Lower lobe of right lung (tissue), 2 donors: Measurements from ENCODE around the gene IPO9. TPM values are rescaled to one million over a fixed set of nuclear protein-coding genes. Genes with fewer than 3 reads are reported as not detected.
A peak's percentile ranks its signal among the peaks of the same experiment; 100 is the strongest.
"Not testable (repeated sequence)": the region's sequence is repeated elsewhere in the genome, so short reads cannot be mapped to it uniquely, and the experiment has no call there.

ENCODE experiments used
- ATAC-seq, 2 donors: fragments of 200-7000 bp; cut with Tn5 transposase; one replicate each; pipeline ENCODE4 v1.9.1; 2020 to 2022; ENCODE audit warnings: mild to moderate bottlenecking in 2 of 2, moderate library complexity in 2 of 2
- DNase-seq: peaks from one replicate; pipeline ENCODE4 v3.0.0-alpha.2; 2020
- H3K27ac ChIP-seq: fragments of 200-600 bp; one replicate; pipeline ENCODE4 v1.8.0; 2022
- H3K27me3 ChIP-seq: fragments of 200-600 bp; one replicate; pipeline ENCODE4 v1.8.0; 2022; ENCODE audit warnings: low read depth
- H3K36me3 ChIP-seq: fragments of 200-600 bp; one replicate; pipeline ENCODE4 v1.8.0; 2022; ENCODE audit warnings: mild to moderate bottlenecking
- H3K4me1 ChIP-seq: fragments of 200-600 bp; one replicate; pipeline ENCODE4 v1.8.0; 2022
- H3K4me3 ChIP-seq: fragments of 200-600 bp; one replicate; pipeline ENCODE4 v1.8.0; 2022; ENCODE audit warnings: mild to moderate bottlenecking
- H3K9me3 ChIP-seq: fragments of 200-600 bp; one replicate; pipeline ENCODE4 v1.8.0; 2022
- intact Hi-C: fragments of 100-400 bp; cut with DNase I; formaldehyde crosslinking; loops from one replicate; pipeline ENCODE4 v1.11.0; 2022
- total RNA-seq: library from RNA; stranded (reverse); fragmentation: NEBNext Ultra II Directional; extraction: Animal tissue kit (Norgen Biotek cat#: 25700); gene quantifications from one replicate; pipeline ENCODE4 v1.2.1, GENCODE V29; 2021
- TF ChIP-seq, protein P1 (sequence below): fragments of 200-600 bp; IDR thresholded peaks from one replicate; pipeline ENCODE4 v1.8.0; 2022; ENCODE audit warnings: antibody characterized with exemption, mild to moderate bottlenecking
- donor health status: DM: no; HTN: yes; CAD: no; lungs with severe emphysema.

IPO9 gene
- total RNA-seq, 1 donor from 2014 or later = 34.1 TPM

DNA sequence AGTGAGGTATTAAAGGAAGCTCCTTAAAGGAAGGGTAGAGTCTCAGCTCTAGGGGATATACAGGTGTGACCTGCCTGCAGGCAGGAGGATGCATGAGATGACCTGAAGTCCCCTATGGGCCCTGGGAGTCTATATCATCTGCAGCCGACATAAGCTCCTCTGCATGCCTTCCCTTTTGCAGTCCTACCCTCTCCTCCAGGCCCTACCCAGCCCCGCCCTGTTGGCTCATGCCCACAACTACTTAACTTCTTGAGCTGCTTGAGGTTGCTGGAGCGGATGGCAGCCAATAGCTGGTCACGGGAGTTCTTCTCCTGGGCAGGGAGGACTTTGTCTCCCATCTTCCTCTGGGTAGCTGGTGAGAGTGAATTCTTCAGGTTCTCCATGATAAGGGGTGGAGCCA is 70.0 kb downstream of the IPO9 start:
- DNase-seq = peak; percentile 70
- intact Hi-C loops = loop anchor here (10.0 kb wide), 1 partner anchor 76 kb away; no protein-coding TSS in a partner anchor
- H3K4me1 ChIP-seq = peaks cover 5% of the 10 kb centered on the region
- peak; percentile 47 to 74 for ATAC-seq
- no peak overlapping the region for H3K27ac ChIP-seq
- no peaks in the 10 kb centered on the region for H3K36me3 ChIP-seq
- no peaks in the 10 kb centered on the region for H3K9me3 ChIP-seq
- no peak overlapping the region for H3K4me3 ChIP-seq
- H3K27me3 ChIP-seq = no peaks in the 10 kb centered on the region
- TF ChIP-seq, protein P1, sequence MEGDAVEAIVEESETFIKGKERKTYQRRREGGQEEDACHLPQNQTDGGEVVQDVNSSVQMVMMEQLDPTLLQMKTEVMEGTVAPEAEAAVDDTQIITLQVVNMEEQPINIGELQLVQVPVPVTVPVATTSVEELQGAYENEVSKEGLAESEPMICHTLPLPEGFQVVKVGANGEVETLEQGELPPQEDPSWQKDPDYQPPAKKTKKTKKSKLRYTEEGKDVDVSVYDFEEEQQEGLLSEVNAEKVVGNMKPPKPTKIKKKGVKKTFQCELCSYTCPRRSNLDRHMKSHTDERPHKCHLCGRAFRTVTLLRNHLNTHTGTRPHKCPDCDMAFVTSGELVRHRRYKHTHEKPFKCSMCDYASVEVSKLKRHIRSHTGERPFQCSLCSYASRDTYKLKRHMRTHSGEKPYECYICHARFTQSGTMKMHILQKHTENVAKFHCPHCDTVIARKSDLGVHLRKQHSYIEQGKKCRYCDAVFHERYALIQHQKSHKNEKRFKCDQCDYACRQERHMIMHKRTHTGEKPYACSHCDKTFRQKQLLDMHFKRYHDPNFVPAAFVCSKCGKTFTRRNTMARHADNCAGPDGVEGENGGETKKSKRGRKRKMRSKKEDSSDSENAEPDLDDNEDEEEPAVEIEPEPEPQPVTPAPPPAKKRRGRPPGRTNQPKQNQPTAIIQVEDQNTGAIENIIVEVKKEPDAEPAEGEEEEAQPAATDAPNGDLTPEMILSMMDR = no peak

GRCh38 chr1:201899683-201900429 is 70.9 kb downstream of the IPO9 start:
- intact Hi-C loops = loop anchor here (10.0 kb wide), 1 partner anchor 75 kb away; no protein-coding TSS in a partner anchor
- Histone ChIP-seq H3K4me1 (peaks cover 5% of the 10 kb centered on the region), H3K4me3 (no peak overlapping the region), H3K27me3 (no peaks in the 10 kb centered on the region), H3K9me3 (no peaks in the 10 kb centered on the region), H3K27ac (no peak overlapping the region), H3K36me3 (no peaks in the 10 kb centered on the region)
- no peak for ATAC-seq
- no peak for DNase-seq
- TF ChIP-seq, protein P1 = no peak

- Histone ChIP-seq H3K27ac (no peak overlapping the region), H3K9me3 (no peaks in the 10 kb centered on the region), H3K4me1 (peaks cover 5% of the 10 kb centered on the region), H3K4me3 (no peak overlapping the region), H3K27me3 (no peaks in the 10 kb centered on the region), H3K36me3 (no peaks in the 10 kb centered on the region)
- no peak for ATAC-seq
- TF ChIP-seq, protein P1 = no peak
- no peak for DNase-seq
- intact Hi-C loops = no loop called here
These were observed 71.5 kb downstream of the IPO9 start for GRCh38 chr1:201900476-201900875.

- H3K27me3 ChIP-seq, H3K4me1 ChIP-seq, DNase-seq, ATAC-seq, H3K27ac ChIP-seq, intact Hi-C loops, H3K36me3 ChIP-seq, H3K9me3 ChIP-seq, H3K4me3 ChIP-seq: not testable (repeated sequence)
These were observed 72.1 kb downstream of the IPO9 start for GRCh38 chr1:201901036-201901435.

DNA sequence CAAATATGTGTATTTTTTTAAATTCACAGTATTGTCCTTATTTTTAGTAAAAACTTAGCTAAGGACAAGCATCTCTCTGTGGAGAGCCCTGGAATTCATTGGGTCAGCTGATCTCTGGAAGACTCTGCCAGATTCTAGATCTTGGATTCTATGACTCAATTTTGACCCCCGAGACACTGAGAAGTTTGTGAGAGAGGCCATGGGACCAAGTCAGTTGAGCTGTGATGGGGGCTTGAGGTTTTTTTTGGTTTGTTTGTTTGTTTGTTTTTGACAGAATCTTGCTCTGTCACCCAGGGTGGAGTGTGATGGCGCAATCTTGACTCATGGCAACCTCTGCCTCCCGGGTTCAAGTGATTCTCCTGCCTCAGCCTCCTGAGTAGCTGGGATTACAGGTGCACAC is 73.2 kb downstream of the IPO9 start:
- H3K27me3 ChIP-seq = no peaks in the 10 kb centered on the region
- H3K27ac ChIP-seq = no peak overlapping the region
- intact Hi-C loops = no loop called here
- H3K36me3 ChIP-seq = no peaks in the 10 kb centered on the region
- H3K4me3 ChIP-seq = no peak overlapping the region
- DNase-seq (no peak), ATAC-seq (no peak)
- no peaks in the 10 kb centered on the region for H3K9me3 ChIP-seq
- TF ChIP-seq, protein P1 = no peak
- H3K4me1 ChIP-seq = no peaks in the 10 kb centered on the region

DNA sequence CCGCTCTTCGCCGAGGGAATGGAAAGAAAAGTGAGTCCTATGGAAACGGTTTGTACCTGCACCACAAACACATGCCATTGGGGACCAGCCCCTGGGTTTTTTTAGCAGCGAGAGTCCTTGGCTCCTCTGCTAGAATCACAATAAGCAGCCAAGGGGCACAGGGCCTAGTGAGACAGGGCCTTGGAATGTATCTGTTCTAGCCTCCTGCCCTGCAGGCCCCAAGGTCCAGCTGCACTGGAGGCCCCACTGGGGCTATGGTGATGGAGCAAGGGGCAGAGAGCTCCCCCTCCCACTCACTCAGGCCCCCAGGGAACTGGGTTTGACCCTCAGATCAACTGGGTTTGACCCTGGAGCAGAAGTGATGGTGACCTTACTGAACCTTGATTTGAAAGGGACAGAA is 74.2 kb downstream of the IPO9 start:
- no peak overlapping the region for H3K4me3 ChIP-seq
- no peaks in the 10 kb centered on the region for H3K4me1 ChIP-seq
- TF ChIP-seq, protein P1 = no peak
- no peaks in the 10 kb centered on the region for H3K9me3 ChIP-seq
- intact Hi-C loops = no loop called here
- H3K27me3 ChIP-seq = no peaks in the 10 kb centered on the region
- peak overlapping the region; percentile 67 for H3K27ac ChIP-seq
- no peaks in the 10 kb centered on the region for H3K36me3 ChIP-seq
- no peak for DNase-seq
- no peak for ATAC-seq
